HG03025 (cell line): ENCODE measurements around the gene SYT14.
"Not testable (repeated sequence)": the region's sequence is repeated elsewhere in the genome, so short reads cannot be mapped to it uniquely, and the experiment has no call there.

Source experiments
- ATAC-seq: cut with Tn5 transposase; IDR thresholded peaks from one replicate; pipeline ENCODE4 v1.9.1; 2021; ENCODE audit warnings: mild to moderate bottlenecking, moderate library complexity; ENCODE audit not compliant: unreplicated experiment, low FRiP score

Gene SYT14

GRCh38 chr1:210189426-210189825, 251.4 kb downstream of the SYT14 start:
- no peak for ATAC-seq

- ATAC-seq = no peak
These were observed 257.7 kb downstream of the SYT14 start for GRCh38 chr1:210195635-210196160.

GRCh38 chr1:210196266-210196665, 258.2 kb downstream of the SYT14 start:
- ATAC-seq = not testable (repeated sequence)

GRCh38 chr1:210198840-210199239, 260.8 kb downstream of the SYT14 start:
- ATAC-seq = no peak

GRCh38 chr1:210200124-210200736, 262.2 kb downstream of the SYT14 start:
- no peak for ATAC-seq

GRCh38 chr1:210201681-210202080, 263.7 kb downstream of the SYT14 start:
- ATAC-seq = no peak

GRCh38 chr1:210207597-210208450, 269.8 kb downstream of the SYT14 start:
- no peak for ATAC-seq

- ATAC-seq = no peak
These were observed 275.3 kb downstream of the SYT14 start for GRCh38 chr1:210213335-210213734.

- no peak for ATAC-seq
These were observed 276.8 kb downstream of the SYT14 start for GRCh38 chr1:210214573-210215409.

- ATAC-seq = no peak
These were observed 279.5 kb downstream of the SYT14 start for GRCh38 chr1:210217482-210217881.

- ATAC-seq = no peak
These were observed 280.0 kb downstream of the SYT14 start for GRCh38 chr1:210218047-210218446.
